DMS153 treated with DMSO at 0.1 percent for 48 hours (cell line): ENCODE results near the gene MYRFL.
A peak's percentile ranks its signal among the peaks of the same experiment; 100 is the strongest.
"Not testable (repeated sequence)": the region's sequence is repeated elsewhere in the genome, so short reads cannot be mapped to it uniquely, and the experiment has no call there.

Experiments
- DNase-seq: peaks from one replicate; lab custom pipeline; 2025; ENCODE audit not compliant: unreplicated experiment; lab: John Stamatoyannopoulos, UW

Gene MYRFL

DNA sequence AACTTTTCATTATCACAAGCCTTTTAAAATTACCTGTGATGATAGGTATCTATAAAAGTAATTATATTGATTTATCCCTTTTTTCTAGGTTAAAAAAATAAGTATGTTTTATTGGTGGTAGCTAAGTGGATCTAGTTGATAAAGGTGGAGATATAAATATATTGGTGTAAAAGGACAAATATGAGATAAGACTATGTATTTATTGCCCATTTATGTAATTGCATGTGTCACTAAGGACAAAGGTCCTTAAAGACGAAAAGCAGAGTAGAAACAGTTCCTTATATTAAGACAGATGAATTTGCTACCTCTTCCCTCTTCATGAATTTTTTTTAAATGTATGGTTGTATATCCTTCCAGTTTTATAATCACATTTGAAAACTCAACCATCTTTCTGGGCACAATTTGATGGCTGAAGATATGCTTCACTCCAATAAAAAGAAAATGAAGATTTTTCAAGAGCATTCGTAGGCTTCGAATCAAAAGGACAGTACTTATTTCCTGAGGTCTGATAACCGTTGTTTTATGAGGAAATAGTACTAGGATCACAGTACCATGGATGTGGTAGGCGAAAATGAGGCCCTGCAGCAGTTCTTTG lies at the start of gene MYRFL:
Gene MYRFL, plus strand, starts transcription at position 262 of the 595 bp plus-strand sequence. Its CDS starts 291 bp downstream, at position 553.
- no peak for DNase-seq

DNA sequence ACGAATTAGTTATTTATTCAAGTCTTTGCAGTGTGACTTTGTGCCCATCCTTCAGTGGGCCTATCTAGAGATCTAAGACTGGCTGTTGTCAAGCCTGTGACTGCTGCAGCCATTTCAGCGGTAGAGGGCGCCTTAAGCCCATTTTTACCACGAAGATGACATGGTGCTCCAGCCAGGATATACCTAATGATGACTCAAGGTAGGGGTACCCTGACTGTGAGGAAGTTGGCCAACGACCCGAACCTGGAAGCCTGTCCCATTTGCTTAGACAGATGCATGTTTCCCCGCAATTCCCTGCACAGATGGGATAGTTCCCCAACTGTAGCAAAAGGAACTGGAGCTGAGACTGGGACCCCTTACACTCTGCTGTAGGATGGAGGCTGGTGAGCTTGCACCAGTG lies 45.1 kb upstream of the MYRFL start:
- DNase-seq, result no peak

DNA sequence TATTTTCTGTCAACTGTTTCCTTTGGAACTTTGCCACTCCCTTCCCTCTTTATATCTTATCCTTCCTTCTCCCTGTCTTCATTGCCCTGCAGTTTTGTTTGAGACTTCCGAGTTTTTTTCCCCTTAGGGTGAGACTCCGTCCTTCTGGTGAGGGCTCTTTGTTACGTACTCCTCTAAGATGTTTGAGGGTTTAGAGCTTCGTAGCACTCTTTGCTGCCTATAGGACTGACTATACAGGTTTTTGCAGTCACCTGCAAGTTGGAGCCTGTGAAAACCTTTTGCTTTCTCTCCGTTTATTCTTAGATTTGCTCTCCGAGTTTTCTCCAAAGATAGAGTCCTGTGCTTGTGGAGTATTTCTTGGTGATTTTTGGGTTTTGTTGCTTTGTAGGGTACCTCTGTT lies 41.7 kb upstream of the MYRFL start:
- no peak for DNase-seq

DNA sequence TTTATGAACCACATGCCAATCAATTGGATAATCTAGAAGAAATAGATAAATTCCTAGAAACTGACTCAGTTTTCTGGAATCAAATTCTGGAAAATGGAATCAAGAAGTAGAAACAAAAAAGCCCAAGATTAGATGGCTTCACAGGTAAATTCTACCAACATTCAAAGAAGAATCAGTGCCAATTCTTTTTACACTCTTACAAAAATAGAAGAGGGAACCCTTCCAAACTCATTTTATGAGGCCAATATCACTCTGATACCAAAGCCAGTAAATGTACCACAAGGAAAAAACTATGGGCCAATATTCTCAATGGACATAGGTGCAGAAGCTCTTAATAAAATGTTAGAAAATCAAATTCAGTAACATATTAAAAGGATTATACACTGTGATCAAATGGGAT lies 35.7 kb upstream of the MYRFL start:
- DNase-seq, result no peak

DNA sequence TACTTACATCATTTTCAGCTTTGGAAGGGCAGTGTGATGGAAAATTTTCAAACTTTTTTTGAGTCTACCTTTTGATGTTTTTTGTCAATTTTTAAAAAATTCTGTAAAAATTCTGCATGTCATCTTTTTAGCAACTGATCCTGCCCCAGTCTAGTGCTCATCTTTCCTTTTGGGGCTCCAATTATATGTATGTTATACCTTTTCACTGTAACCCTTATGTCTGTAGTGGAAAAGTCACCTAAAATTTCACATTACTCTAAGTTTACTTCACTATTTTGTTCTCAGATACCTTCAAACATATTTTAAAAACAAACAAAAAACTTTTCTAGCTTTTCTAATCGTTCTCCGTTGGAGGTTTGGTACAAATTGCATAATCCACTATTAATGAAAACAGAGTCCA lies 32.5 kb upstream of the MYRFL start:
- DNase-seq, result no peak

DNA sequence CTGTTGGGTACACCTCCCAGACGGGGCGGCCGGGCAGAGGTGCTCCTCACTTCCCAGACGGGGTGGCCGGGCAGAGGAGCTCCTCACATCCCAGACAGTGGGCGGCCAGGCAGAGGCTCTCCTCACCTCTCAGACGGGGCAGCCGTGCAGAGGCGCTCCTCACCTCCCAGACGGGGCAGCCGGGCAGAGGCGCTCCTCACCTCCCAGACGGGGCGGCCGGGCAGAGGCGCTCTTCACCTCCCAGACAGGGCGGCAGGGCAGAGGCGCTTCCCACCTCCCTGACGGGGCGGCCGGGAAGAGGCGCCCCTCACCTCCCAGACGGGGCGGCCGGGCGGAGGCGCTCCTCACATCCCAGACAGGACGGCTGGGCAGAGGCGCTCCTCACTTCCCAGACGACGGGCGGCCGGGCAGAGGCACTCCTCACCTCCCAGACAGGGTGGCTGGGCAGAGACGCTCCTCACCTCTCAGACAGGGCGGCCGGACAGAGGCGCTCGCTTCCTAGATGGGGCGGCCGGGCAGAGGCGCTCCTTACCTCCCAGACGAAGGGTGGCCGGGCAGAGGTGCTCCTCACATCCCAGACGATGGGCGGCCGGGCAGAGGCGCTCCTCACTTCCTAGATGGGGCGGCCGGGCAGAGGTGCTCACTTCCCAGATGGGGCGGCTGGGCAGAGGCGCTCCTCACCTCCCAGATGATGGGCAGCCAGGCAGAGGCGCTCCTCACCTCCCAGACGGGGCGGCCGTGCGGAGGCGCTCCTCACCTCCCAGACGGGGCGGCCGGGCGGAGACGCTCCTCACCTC lies 17.7 kb upstream of the MYRFL start:
- DNase-seq, result not testable (repeated sequence)

DNA sequence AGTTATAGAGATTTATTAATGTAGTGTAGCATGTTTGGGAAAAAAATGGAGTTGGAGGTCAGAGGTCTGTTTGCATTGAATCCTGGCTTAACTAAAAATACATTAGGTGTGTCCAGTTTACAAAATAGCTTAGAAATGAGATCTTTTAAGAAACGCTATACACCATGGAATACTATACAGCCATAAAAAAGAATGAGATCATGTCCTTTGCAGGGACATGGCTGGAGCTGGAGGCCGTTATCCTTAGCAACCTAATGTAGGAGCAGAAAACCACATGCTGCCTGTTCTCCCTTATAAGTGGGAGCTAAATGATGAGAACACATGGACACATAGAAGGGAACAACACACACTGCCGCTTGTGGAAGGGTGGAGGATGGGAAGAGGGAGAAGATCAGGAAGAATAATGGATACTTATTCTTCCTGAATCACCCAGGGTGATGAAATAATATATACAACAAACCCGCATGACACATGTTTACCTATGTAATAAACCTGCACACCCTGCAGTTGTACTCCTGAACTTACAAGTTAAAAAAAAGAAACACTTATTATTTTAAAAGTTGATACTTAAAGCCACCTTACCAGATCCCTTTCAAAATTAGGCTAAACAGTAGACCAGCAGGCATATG lies 14.0 kb upstream of the MYRFL start:
- no peak for DNase-seq

DNA sequence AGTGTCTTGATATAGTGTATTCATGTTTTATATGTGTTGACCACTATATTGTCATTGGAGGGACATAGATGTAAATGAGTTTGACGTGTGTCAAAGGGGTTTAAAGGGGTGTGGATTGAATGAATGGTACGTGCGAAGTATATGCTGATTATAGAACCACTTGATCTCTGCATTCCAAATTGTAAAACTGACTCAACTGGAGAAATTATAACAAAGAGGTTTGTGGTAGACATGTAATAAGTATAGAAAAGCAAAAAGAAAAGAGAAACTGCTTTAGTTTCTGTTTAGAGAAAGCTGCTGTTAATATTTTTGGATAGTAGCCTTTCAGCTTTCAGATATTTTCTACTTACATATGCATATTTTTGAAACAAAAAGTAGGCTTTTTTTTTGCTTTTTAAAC lies 8.9 kb upstream of the MYRFL start:
- no peak for DNase-seq

DNA sequence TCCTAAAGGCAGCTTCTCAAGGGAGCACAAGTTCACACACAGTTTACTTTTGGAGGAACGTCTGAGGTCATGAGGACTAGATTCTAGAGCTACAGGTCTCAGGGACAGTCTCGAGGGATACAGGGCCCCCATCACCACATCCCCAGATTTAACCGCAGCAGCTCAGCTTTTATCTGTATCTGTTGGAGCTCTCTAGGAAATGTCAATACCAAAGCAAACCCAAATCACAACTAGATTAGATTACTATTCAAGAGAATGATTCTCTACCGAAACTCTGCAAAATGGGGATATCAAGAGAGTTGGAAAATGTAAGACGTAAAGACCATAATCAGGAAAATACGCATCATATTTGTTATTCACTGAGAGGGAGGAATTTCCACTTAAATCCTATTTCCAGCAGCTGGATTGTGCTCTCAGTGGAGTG lies 4.0 kb upstream of the MYRFL start:
- no peak for DNase-seq

DNA sequence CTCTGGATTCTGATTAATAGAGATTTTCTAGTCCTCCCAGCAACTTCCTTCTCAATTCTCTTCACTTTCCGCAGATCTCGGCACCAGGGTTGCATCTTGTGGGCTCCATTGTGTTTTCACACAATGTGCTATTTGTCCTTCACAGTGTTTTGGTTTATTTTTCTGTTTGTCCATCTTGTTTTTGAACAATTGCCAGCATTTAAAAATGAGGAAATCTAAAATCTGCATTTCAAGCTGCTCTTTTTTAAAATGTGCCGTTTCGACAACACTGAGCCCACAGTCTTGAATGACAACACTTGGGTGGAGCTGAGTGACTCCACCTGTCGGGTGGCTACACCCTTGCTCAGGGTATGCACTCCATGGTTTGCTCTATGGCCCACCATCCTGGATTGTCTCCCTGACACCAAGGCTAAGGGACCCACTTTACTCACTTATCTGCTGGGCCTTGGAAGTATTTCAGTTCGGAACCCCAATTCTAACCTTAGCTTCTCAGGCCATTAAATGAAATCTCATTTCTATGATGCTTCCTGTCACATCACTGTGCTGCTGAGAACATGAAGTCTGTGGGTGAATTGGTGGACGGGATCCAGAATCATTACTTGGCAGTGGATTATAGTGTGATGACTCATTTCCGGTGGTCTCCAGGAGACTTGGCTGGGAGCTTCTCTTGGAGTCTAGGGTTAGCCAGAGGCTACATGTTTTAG lies 3.4 kb upstream of the MYRFL start:
- peak; percentile 15 for DNase-seq

DNA sequence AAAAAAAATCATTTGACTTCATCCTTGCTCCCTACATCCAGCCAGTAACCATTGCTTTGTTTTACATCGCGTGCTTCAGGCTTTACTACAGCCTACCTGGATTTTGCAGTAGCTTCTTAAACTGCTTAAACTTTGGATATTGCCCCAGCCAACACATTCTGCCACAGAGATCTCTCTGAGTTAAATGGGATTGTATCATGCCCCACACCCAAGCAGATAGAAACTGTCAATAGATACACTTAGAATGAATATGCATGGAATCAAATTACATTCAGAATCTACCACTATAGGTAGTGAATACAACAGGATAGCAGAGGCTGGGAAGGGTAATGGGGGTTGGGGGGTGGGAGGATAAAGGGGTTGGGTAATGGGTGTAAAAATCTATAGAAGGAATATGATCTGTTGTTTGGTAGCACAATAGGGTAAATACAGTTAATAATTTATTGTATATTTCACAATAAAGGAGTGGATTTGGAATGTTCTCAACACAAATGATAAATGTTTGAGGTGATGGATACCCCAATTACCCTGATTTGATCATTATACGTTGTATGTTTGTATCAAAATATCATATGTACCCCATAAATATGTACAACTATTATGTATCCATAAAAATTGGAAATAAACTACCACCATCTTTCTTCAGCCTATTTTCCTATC lies 2.7 kb upstream of the MYRFL start:
- DNase-seq, result no peak

DNA sequence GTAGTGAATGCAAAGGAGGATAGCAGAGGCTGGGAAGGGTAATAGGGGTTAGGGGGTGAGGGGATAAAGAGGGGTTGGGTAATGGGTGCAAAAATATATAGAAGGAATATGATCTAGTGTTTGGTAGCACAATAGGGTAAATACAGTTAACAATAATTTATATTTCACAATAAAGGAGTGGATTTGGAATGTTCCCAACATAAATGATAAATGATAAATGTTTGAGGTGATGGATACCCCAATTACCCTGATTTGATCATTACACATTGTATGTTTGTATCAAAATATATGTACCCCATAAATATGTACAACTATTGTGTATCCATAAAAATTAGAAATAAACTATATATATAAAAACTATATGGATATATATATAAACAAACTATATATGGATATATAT lies 999 bp upstream of the MYRFL start:
- no peak for DNase-seq

DNA sequence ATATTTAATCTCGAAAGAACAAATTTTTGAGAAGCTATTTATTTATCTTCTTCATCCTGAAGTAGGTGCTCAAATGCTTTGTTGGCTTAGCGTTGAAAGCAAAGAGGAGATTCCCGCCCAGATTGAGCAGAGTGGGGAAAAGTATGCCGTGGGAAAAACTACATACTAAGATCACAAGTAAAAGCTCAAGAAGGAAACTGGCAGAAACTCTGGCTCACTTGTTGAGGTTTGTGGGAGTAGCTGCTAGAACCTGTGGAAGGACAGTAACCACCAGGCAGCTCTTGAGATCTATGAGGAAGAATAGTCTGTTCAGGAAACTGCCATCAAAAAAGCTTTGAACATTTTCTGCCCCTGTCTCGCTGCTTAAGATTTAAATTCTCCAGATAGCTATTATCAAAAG lies 3.9 kb downstream of the MYRFL start:
- DNase-seq, result no peak

DNA sequence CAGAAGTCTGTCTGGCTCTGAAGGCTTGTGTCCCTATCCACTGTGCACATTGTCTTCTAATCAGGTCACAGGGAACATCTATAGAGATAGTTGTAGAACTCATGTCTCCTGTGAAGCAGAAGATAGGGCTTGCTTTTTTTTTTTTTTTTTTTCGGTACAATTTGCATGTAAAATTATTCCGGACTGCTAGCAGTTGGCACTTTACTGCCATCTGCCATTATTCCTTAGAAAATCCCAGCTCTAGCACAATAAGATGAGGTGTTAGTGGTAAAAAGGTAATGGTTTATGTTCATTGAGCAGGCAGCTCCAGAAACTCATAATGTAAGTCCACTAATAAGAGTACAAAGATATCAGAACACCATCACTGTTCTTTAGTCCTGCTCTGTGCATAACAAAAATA lies 8.7 kb downstream of the MYRFL start:
- DNase-seq, result no peak

DNA sequence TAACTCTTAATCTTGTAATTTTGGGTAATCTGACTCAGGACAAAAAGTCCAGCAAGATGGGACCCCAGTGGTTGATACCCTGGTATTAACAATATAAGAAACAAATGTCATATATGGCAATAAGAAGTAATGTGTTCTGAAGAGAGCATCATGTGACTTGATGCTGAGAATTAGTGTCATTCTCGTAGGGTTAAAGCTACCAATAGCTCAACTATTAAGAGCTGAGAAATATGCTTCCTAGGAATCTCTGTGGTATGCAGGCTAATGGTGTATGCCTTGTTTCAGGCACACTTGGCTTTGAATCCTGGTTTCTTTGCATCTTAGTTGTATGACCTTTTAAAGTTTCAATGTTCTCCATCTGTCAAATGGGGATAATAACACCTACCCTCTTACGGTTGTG lies 9.1 kb downstream of the MYRFL start:
- no peak for DNase-seq

DNA sequence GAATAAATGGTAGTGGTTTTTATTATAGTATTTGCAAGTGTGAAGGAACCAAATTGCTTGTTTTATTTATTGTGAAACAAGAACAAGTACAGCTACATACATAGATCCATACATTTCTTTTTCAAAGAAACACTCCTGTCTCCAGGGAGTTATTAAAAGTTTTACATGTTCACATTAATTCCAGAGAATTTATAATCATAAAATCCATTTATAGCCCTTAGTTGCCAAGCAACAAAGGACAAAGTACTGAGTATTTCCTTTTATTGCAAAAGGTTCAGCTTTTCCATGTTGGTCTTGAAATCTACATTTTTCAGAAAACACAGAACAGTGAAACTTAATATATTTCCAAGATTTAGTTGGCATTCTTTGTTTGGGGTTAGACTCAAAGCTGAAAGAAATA lies 9.5 kb downstream of the MYRFL start:
- DNase-seq, result no peak

DNA sequence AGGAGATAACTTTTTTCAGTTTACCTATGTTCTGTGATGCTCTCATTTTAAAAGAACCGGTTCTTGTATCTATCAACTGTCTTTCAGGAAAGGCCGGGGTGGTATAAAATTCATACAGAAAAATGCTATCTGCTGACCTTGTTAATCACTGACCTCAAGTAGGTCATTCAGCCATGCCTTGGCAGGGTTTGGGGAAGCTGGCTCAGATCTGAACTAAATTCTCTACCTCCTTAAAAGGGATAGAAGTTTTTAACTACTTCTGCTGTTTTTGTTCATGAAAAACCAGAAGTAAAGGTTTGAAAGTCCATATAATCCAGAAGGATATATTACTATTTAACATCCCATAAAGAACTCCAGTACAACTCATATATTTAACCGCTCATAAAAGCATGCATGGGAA lies 10.1 kb downstream of the MYRFL start:
- DNase-seq, result no peak

DNA sequence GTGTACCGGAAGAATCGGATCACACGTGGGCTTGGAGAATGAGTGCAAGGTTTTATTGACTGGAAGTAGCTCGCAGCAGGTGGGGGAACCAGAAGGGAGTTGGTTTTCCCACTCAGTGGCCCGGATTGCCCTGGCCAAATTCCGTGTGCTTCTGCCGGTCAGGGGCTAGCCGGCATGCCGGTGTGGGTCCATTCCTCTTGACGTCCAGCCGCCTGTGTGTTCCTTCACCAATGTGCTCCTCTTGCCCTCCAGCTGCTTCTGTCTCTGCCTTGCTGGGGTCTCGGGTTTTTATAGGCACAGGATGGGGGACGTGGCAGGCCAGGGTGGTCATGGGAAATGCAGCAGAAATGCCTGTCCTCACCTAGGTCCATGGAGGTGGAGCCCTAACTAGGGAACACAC lies 11.0 kb downstream of the MYRFL start:
- DNase-seq, result no peak

DNA sequence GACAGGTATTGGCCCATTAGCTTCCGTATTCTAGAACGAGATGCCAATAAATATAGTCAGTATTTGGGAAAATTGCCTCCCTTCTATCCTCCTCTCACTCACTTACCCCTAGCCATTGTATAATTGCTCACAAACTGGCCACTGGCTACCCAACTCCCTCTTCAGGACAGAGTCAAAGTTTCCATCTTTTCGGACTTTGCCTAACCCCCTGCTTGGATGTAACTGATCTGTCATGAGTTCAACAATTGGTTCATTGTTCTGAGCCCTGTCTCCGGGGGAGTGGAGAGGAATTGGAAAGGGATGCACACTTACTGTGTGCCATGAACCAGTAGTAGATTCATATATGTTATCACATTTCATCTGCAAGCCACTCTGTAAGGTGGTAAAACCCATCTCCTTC lies 12.2 kb downstream of the MYRFL start:
- no peak for DNase-seq

DNA sequence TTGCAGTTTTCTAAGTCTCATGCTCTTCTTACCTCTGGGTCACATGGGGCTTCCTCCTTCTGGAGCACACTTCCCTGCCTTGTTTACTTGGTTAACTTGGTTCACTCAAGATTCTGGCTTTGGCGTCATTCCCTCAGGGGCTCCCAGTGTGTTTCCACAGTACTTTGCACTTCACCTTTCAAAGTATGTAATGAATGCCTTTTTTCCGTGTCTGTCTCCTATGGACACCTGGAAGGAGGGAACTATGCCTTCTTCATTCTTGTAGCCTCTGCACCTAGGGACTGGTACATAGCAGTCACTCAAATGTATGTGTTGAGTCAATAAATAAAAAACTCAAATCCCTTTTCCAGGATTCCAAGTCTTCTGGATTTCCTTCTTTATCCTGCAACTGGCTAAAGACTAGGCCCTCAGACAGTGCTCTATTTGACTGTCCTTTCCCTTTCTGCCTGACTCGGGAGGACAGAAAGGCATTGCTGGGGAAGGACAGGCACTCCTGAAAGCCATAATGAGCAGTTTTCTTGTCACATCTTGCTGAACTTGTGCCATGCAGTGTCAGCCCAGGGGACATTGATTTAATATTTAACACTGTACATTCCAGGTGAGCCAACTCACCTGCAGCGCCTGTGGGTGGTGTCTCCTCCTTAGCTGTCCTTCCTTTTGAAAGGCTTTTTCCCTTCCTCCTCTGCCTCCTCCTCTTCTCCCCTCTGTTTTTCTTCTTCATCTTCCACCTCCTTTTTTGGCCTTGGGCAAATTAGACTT lies 12.8 kb downstream of the MYRFL start:
- no peak for DNase-seq

DNA sequence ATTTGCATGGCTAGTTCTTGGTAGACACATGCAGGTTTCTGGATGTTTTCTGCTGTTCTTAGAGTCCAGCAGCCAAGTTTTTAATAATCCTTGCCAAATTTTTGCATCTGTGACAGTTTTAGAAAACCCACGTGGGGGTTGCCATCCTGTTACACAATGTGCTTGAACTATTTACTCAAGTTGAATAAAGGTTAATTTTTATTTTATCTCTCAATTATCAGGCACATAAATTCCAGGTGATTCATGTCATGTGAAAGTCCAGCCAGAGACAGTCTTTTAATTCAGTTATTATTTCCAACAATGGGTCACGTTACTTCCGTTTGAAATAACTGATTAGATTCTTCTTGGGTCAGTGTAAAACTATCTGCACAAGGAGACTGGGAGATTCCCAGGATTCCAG lies 15.7 kb downstream of the MYRFL start:
- no peak for DNase-seq
